Natural killer cell (primary cell): ENCODE data around the gene SLC6A3. TPM values are rescaled to one million over a fixed set of nuclear protein-coding genes. Genes with fewer than 3 reads are reported as not detected.
A peak's percentile ranks its signal among the peaks of the same experiment; 100 is the strongest.
"Not testable (repeated sequence)": the region's sequence is repeated elsewhere in the genome, so short reads cannot be mapped to it uniquely, and the experiment has no call there.

ENCODE experiments used
- ATAC-seq, 3 donors: fragments of 150-1000 bp in 2 of 3; fragments of 200-7000 bp in 1 of 3; cut with Tn5 transposase; 1 replicate in 1 of 3; 2 replicates in 2 of 3; pipeline ENCODE4 v1.10.0; 2021; ENCODE audit warnings: mild to moderate bottlenecking in 2 of 3, moderate library complexity in 2 of 3
- DNase-seq, 2 donors: peaks; one replicate each; pipeline versions ENCODE4 v3.0.0 to v3.0.0-alpha.2; 2013 to 2021; ENCODE audit warnings: mixed read lengths in 1 of 2
- H3K27ac ChIP-seq: one replicate; pipeline ENCODE4 v1.5.1; 2013; ENCODE audit warnings: mild to moderate bottlenecking, low read length
- H3K27me3 ChIP-seq: one replicate; pipeline ENCODE4 v1.6.1; 2013; ENCODE audit warnings: low read length; ENCODE audit not compliant: control insufficient read depth, insufficient read depth
- H3K36me3 ChIP-seq: one replicate; pipeline ENCODE4 v1.6.1; 2013; ENCODE audit warnings: low read length; ENCODE audit not compliant: control insufficient read depth, insufficient read depth
- H3K4me1 ChIP-seq: one replicate; pipeline ENCODE4 v1.6.1; 2013; ENCODE audit warnings: low read length; ENCODE audit not compliant: control insufficient read depth, insufficient read depth
- H3K4me3 ChIP-seq: one replicate; pipeline ENCODE4 v1.5.1; 2013; ENCODE audit warnings: low read length
- H3K9me3 ChIP-seq: one replicate; pipeline ENCODE4 v1.6.1; 2013; ENCODE audit warnings: low read length; ENCODE audit not compliant: control insufficient read depth, insufficient read depth
- H3K27ac Mint-ChIP-seq, 2 donors: one replicate each; pipeline ENCODE4 v1.8.0; 2022; ENCODE audit warnings: mild to moderate bottlenecking in 2 of 2, mixed read lengths in 2 of 2, moderate library complexity in 1 of 2
- H3K27me3 Mint-ChIP-seq, 2 donors: one replicate each; pipeline ENCODE4 v1.8.0; 2022; ENCODE audit warnings: low read depth in 2 of 2, mixed read lengths in 2 of 2
- H3K36me3 Mint-ChIP-seq: one replicate; pipeline ENCODE4 v1.8.0; 2022; ENCODE audit warnings: mixed read lengths
- H3K4me1 Mint-ChIP-seq, 2 donors: one replicate each; pipeline ENCODE4 v1.8.0; 2022; ENCODE audit warnings: mixed read lengths in 2 of 2
- H3K4me3 Mint-ChIP-seq: one replicate; pipeline ENCODE4 v1.8.0; 2022; ENCODE audit warnings: mild to moderate bottlenecking, moderate library complexity, mixed read lengths
- H3K9me3 Mint-ChIP-seq, 2 donors: one replicate each; pipeline ENCODE4 v1.8.0; 2022; ENCODE audit warnings: mixed read lengths in 2 of 2
- CTCF ChIP-seq: fragments of 200-600 bp; IDR thresholded peaks from one replicate; pipeline ENCODE4 v1.8.0; 2022; ENCODE audit warnings: antibody characterized with exemption
- WGBS: methylation state at CpG from one replicate; pipeline ENCODE4 v1.1.7; 2013; ENCODE audit warnings: missing lambda C conversion rate; ENCODE audit not compliant: insufficient coverage; 5-methylcytosine and 5-hydroxymethylcytosine counted together
- intact Hi-C: fragments of 100-400 bp; cut with micrococcal nuclease; formaldehyde crosslinking; loops from one replicate; pipeline ENCODE4 v1.14.2; 2022
- total RNA-seq, 4 donors: library from RNA; stranded (reverse); fragments of 120-200 nt in 1 of 4; gene quantifications; one replicate each; pipeline versions ENCODE4 v1.2.3 to v1.2.4, GENCODE V29; 2013 to 2022

SLC6A3 gene
- total RNA-seq, 3 donors from 2014 or later (not counting 1 experiment from before 2014, with no cell fraction given) = not detected

- H3K4me1 Mint-ChIP-seq = peaks cover 12 to 27% of the 10 kb centered on the region in 2 donors
- Histone ChIP-seq H3K9me3 (no peaks in the 10 kb centered on the region), H3K36me3 (peaks cover 89% of the 10 kb centered on the region), H3K4me1 (peaks cover 35% of the 10 kb centered on the region), H3K27ac (no peak overlapping the region), H3K4me3 (no peak overlapping the region), H3K27me3 (no peaks in the 10 kb centered on the region)
- H3K36me3 Mint-ChIP-seq = no peaks in the 10 kb centered on the region
- no peaks in the 10 kb centered on the region for H3K9me3 Mint-ChIP-seq
- no peak for DNase-seq
- no peaks in the 10 kb centered on the region for H3K27me3 Mint-ChIP-seq
- TF ChIP-seq CTCF = no peak
- H3K27ac Mint-ChIP-seq = peak overlapping the region in 1 of 2 donors; percentile 26
- intact Hi-C loops = no loop called here
- H3K4me3 Mint-ChIP-seq = no peak overlapping the region
- 84% methylated on average over 16 of the region's 16 CpGs for WGBS
- ATAC-seq = peak; percentile 22 to 55 (median 32)
These were observed 32.1 kb upstream of the SLC6A3 start for GRCh38 chr5:1477341-1477740.

- Histone ChIP-seq H3K36me3 (peaks cover 91% of the 10 kb centered on the region), H3K27me3 (no peaks in the 10 kb centered on the region), H3K4me1 (peaks cover 33% of the 10 kb centered on the region), H3K4me3 (no peak overlapping the region), H3K9me3 (no peaks in the 10 kb centered on the region), H3K27ac (no peak overlapping the region)
- H3K36me3 Mint-ChIP-seq = no peaks in the 10 kb centered on the region
- no peak for TF ChIP-seq CTCF
- H3K27me3 Mint-ChIP-seq = no peaks in the 10 kb centered on the region
- no peaks in the 10 kb centered on the region for H3K9me3 Mint-ChIP-seq
- ATAC-seq = no peak
- peaks cover 12 to 28% of the 10 kb centered on the region in 2 donors for H3K4me1 Mint-ChIP-seq
- no peak for DNase-seq
- H3K4me3 Mint-ChIP-seq = no peak overlapping the region
- intact Hi-C loops = no loop called here
- WGBS = 95% methylated on average over 11 of the region's 11 CpGs
- H3K27ac Mint-ChIP-seq = peak overlapping the region; percentile 16 to 26
These were observed 31.7 kb upstream of the SLC6A3 start for GRCh38 chr5:1476967-1477310.

GRCh38 chr5:1476181-1476966 lies 31.1 kb upstream of the SLC6A3 start:
- no peak overlapping the region for H3K27ac ChIP-seq
- intact Hi-C loops = no loop called here

GRCh38 chr5:1475544-1475900 lies 30.3 kb upstream of the SLC6A3 start:
- intact Hi-C loops = not testable (repeated sequence)

More at GRCh38 chr5:1476181-1476966, 31.1 kb upstream of the SLC6A3 start:
- no peak for TF ChIP-seq CTCF
- Mint-ChIP-seq H3K27ac (peak overlapping the region; percentile 16 to 26), H3K4me1 (peaks cover 13 to 30% of the 10 kb centered on the region in 2 donors), H3K4me3 (no peak overlapping the region), H3K27me3 (no peaks in the 10 kb centered on the region), H3K9me3 (no peaks in the 10 kb centered on the region), H3K36me3 (no peaks in the 10 kb centered on the region)
- WGBS = 98% methylated on average over 28 of the region's 28 CpGs
- peaks cover 27% of the 10 kb centered on the region for H3K4me1 ChIP-seq
- no peak for ATAC-seq
- peaks cover 92% of the 10 kb centered on the region for H3K36me3 ChIP-seq
- H3K4me3 ChIP-seq = no peak overlapping the region
- DNase-seq = no peak
- no peaks in the 10 kb centered on the region for H3K9me3 ChIP-seq
- no peaks in the 10 kb centered on the region for H3K27me3 ChIP-seq

More at GRCh38 chr5:1475544-1475900, 30.3 kb upstream of the SLC6A3 start:
- H3K9me3 ChIP-seq, DNase-seq, H3K4me3 Mint-ChIP-seq, H3K27me3 ChIP-seq, H3K36me3 Mint-ChIP-seq, H3K4me3 ChIP-seq, H3K27me3 Mint-ChIP-seq, H3K9me3 Mint-ChIP-seq, ATAC-seq, H3K27ac ChIP-seq, H3K27ac Mint-ChIP-seq: not testable (repeated sequence)
- peaks cover 11 to 27% of the 10 kb centered on the region in 2 donors for H3K4me1 Mint-ChIP-seq
- WGBS = 93% methylated on average over 17 of the region's 17 CpGs
- H3K36me3 ChIP-seq = peaks cover 91% of the 10 kb centered on the region
- H3K4me1 ChIP-seq = peaks cover 19% of the 10 kb centered on the region
